ENCODE measurements around the gene SREBF2. TPM values are rescaled to one million over a fixed set of nuclear protein-coding genes. Genes with fewer than 3 reads are reported as not detected.

Gene SREBF2
- total and polyA plus RNA-seq, 2 donors (not counting 3 experiments of a cell fraction or from before 2014, with no cell fraction given): 101 to 136 TPM

- Histone ChIP-seq H3K4me2 (ENCODE audit: insufficient read depth, low read length) (no peak overlapping the region), H4K20me1 (replicated peaks; ENCODE audit: control insufficient read depth, extremely low read depth, insufficient read depth, low read length) (no peaks in the 10 kb centered on the region), H2AFZ (ENCODE audit: low read depth, low read length) (no peak overlapping the region), H3K9me3 (replicated peaks; ENCODE audit: control insufficient read depth, insufficient read depth, low read length) (no peaks in the 10 kb centered on the region), H3K9me1 (replicated peaks; ENCODE audit: control insufficient read depth, extremely low read depth, insufficient read depth, low read length) (no peaks in the 10 kb centered on the region), H3K9ac (replicated peaks; ENCODE audit: extremely low read depth, insufficient read depth, low read length) (no peak overlapping the region), H3K27me3 (ENCODE audit: control insufficient read depth in 2 of 2, insufficient read depth in 2 of 2, low read length in 2 of 2) (no peaks in the 10 kb centered on the region), H3K4me3 (replicated peaks in 1 of 3; ENCODE audit: insufficient read depth in 1 of 3, low read depth in 1 of 3, low read length in 3 of 3) (no peak overlapping the region), H3K79me2 (ENCODE audit: control insufficient read depth, insufficient read depth, low read length) (no peaks in the 10 kb centered on the region), H3K36me3 (ENCODE audit: control insufficient read depth in 2 of 2, extremely low read depth in 1 of 2, insufficient read depth in 2 of 2, low read length in 2 of 2) (peaks cover 37 to 42% of the 10 kb centered on the region in 2 experiments), H3K4me1 (ENCODE audit: control insufficient read depth, extremely low read depth, insufficient read depth, low read length) (no peaks in the 10 kb centered on the region), H3K27ac (ENCODE audit: insufficient read depth, low read depth, low read length) (no peak overlapping the region)
- FAIRE-seq (no peak), DNase-seq (ENCODE audit: low read depth, low spot score) (no peak)
- POLR2A ChIA-PET: no interaction called here
- TF ChIP-seq MAX (IDR thresholded peaks at IDR 0.05; ENCODE audit: insufficient read depth, insufficient read length) (no peak), POLR2AphosphoS5 (IDR thresholded peaks at IDR 0.05; ENCODE audit: insufficient read depth, low read depth, low read length) (no peak), FOS (IDR thresholded peaks at IDR 0.05; ENCODE audit: borderline replicate concordance, insufficient read depth, low read length) (no peak), GATA2 (IDR thresholded peaks at IDR 0.05; ENCODE audit: insufficient read depth, insufficient read length, low read depth, low read length) (no peak), CTCF (IDR thresholded peaks at IDR 0.05; ENCODE audit: extremely low read depth in 1 of 2, insufficient read depth in 1 of 2, low read depth in 1 of 2, low read length in 2 of 2) (no peak), MYC (IDR thresholded peaks at IDR 0.05; ENCODE audit: low read depth, low read length) (no peak), POLR2A (IDR thresholded peaks at IDR 0.05; ENCODE audit: low read depth, low read length) (no peak), EZH2 (IDR thresholded peaks at IDR 0.05; ENCODE audit: borderline replicate concordance, low read depth, low read length, severe bottlenecking) (no peak), JUN (IDR thresholded peaks at IDR 0.05; ENCODE audit: borderline replicate concordance, insufficient read depth, insufficient read length, low read depth) (no peak)
- intact Hi-C loops (cut with micrococcal nuclease) (no loop called here), dilution Hi-C loops (cut with MboI; ENCODE audit: extremely low pct_ligation_motif_present, low sequenced_read_pairs) (no loop called here)
- CTCF ChIA-PET: interaction anchor here (1.4 kb wide), 1 partner anchor 67 kb away, joined by 4 read pairs; no protein-coding TSS in a partner anchor
- BruUV-seq (replicated peaks): no TSS peak
These were observed 41.2 kb downstream of the SREBF2 start for GRCh38 chr22:41874090-41874489.

All from endothelial cell of umbilical vein (primary cell).